ENCODE results near the gene TRIM39.
A peak's percentile ranks its signal among the peaks of the same experiment; 100 is the strongest.
"Not testable (repeated sequence)": the region's sequence is repeated elsewhere in the genome, so short reads cannot be mapped to it uniquely, and the experiment has no call there.

Gene TRIM39

DNA sequence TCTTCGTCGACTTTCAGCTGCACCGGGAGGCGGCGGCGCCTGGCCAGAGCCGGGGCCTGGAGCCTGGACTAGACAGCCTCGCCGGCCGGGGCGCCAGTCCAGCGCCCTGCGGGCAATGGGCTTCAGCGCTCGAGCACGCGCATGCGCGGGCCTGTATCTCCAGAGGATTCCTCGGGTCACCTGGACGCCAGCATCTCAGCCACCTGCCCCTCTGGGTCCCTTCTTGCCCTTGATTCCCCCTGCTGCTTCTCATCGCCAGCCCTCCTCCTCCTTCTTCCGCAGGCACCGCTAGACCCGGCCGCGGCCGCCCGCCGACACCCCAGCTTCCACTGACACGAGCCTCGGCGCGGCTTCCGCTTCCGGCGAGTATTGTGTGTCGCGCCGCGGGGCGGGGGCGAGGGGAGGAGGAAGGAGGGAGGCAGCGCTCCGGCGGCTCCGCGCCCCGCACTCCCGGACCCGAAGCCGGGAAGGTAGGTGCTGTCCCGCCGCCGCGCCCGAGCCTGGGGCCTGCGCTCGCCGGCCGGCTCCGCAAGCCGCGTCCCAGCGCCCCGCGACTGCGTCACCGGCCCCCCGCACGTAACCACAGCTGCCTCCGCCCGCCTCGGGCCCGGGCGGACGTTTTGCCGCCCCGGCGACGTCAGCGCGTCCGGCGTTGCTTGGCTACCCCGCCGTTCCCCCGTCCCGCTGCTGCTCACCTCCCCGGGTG is at the start of gene TRIM39:
TRIM39 (plus strand) TSS at position 402 of the 706 bp plus-strand sequence. CDS start 2,391 bp downstream, outside the sequence.
- Histone ChIP-seq H3K79me2 (ENCODE audit: control insufficient read depth, insufficient read depth, low read length, unreplicated experiment) (peaks cover 52% of the 10 kb centered on the region), H3K4me3 (ENCODE audit: low read depth, low read length) (peak within 1 kb of the TSS; percentile 98), H3K27me3 (ENCODE audit: insufficient read depth, low read length) (no peaks in the 10 kb centered on the region), H3K4me1 (ENCODE audit: control insufficient read depth, insufficient read depth, low read length, unreplicated experiment) (peaks cover 39% of the 10 kb centered on the region), H2AFZ (ENCODE audit: low read length, unreplicated experiment) (peak within 1 kb of the TSS; percentile 85), H3K27ac (ENCODE audit: low read depth, low read length) (peak within 1 kb of the TSS; percentile 83), H3K36me3 (ENCODE audit: insufficient read depth, low read length) (peaks cover 10% of the 10 kb centered on the region; the same call in 1 of the 2 replicates)

DNA sequence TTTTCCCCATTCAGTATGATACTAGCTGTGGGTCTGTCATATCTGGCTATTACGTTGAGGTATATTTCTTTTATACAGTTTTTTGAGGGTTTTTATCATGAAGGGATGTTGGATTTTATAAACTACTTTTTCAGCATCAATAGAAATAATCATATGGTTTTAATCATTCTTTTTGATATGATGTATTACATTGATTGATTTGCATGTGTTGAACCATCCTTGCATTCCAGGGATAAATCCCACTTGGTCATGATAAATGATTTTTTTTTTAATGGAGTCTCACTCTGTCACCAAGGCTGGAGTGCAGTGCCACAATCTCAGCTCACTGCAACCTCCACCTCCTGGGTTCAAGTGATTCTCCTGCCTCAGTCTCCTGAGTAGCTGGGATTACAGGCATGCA is 45.7 kb upstream of the TRIM39 start:
- H3K36me3 ChIP-seq (ENCODE audit: insufficient read depth, low read length); H3K27ac ChIP-seq (ENCODE audit: low read depth, low read length); H2AFZ ChIP-seq (ENCODE audit: low read length, unreplicated experiment); H3K4me3 ChIP-seq (ENCODE audit: low read depth, low read length); H3K27me3 ChIP-seq (ENCODE audit: insufficient read depth, low read length); H3K79me2 ChIP-seq (ENCODE audit: control insufficient read depth, insufficient read depth, low read length, unreplicated experiment); H3K4me1 ChIP-seq (ENCODE audit: control insufficient read depth, insufficient read depth, low read length, unreplicated experiment): not testable (repeated sequence)

DNA sequence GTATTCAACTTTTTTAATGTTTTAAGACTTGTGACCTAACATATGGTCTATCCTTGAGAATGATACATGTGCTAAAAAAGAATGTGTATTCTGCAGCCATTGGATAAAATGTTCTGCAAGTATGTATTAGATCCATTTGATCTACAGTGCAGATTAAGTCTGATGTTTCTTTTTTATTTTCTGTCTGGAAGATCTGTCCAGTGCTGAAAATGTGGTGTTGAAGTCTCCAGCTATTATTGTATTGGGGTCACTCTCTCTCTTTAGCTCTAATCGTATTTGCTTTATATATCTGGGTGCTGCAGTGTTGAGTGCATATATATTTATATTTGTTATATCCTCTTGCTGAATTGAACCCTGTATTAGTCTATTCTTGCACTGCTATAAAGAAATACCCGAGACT is 44.2 kb upstream of the TRIM39 start:
- peaks cover 3% of the 10 kb centered on the region; the same call in 1 of the 2 replicates for H3K36me3 ChIP-seq (ENCODE audit: insufficient read depth, low read length)
- no peaks in the 10 kb centered on the region for H3K4me1 ChIP-seq (ENCODE audit: control insufficient read depth, insufficient read depth, low read length, unreplicated experiment)
- H2AFZ ChIP-seq (ENCODE audit: low read length, unreplicated experiment), result no peak overlapping the region
- H3K4me3 ChIP-seq (ENCODE audit: low read depth, low read length), result no peak overlapping the region
- H3K27ac ChIP-seq (ENCODE audit: low read depth, low read length), result no peak overlapping the region
- H3K27me3 ChIP-seq (ENCODE audit: insufficient read depth, low read length), result no peaks in the 10 kb centered on the region
- no peaks in the 10 kb centered on the region for H3K79me2 ChIP-seq (ENCODE audit: control insufficient read depth, insufficient read depth, low read length, unreplicated experiment)

DNA sequence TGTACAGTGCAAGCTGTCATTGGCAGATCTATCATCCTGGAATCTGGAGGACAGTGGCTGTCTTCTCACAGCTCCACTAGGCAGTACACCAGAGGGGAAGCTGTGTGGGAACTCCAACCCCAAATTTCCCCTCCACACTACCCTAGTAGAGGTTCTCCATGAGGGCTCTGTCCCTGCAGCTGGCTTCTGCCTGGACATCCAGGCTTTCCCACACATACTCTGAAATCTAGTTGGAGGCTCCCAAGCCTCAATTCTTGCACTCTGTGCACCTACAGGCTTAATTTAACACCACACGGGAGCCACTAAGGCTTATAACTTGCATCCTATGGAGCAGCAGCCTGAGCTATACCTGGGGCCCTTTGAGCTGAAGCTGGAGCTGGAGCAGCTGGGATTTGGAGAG is 43.0 kb upstream of the TRIM39 start:
- no peak overlapping the region for H2AFZ ChIP-seq (ENCODE audit: low read length, unreplicated experiment)
- H3K4me3 ChIP-seq (ENCODE audit: low read depth, low read length), result no peak overlapping the region
- no peaks in the 10 kb centered on the region for H3K27me3 ChIP-seq (ENCODE audit: insufficient read depth, low read length)
- no peak overlapping the region for H3K27ac ChIP-seq (ENCODE audit: low read depth, low read length)
- H3K79me2 ChIP-seq (ENCODE audit: control insufficient read depth, insufficient read depth, low read length, unreplicated experiment), result no peaks in the 10 kb centered on the region
- H3K4me1 ChIP-seq (ENCODE audit: control insufficient read depth, insufficient read depth, low read length, unreplicated experiment), result no peaks in the 10 kb centered on the region
- peaks cover 5% of the 10 kb centered on the region; the same call in 1 of the 2 replicates for H3K36me3 ChIP-seq (ENCODE audit: insufficient read depth, low read length)

DNA sequence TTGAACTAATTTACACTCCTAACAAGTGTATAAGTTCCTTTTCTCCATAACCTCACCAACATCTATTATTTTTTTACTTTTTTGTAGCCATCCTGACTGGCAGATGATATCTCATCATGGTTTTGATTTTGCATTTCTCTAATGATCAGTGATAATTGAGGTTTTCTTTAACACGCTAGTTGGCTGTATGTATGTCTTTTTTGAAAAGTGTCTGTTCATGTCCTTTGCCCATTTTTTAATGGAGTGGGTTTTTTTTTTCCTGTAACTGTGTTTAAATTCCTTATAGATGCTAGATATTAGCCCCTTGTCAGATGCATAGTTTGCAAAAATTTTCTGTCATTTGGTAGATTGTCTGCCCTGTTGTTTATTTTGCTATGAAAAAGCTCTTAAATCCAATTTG is 39.6 kb upstream of the TRIM39 start:
- Histone ChIP-seq H3K27ac (ENCODE audit: low read depth, low read length) (no peak overlapping the region), H3K36me3 (ENCODE audit: insufficient read depth, low read length) (peaks cover 39% of the 10 kb centered on the region), H3K27me3 (ENCODE audit: insufficient read depth, low read length) (no peaks in the 10 kb centered on the region), H3K4me1 (ENCODE audit: control insufficient read depth, insufficient read depth, low read length, unreplicated experiment) (no peaks in the 10 kb centered on the region), H3K79me2 (ENCODE audit: control insufficient read depth, insufficient read depth, low read length, unreplicated experiment) (no peaks in the 10 kb centered on the region), H2AFZ (ENCODE audit: low read length, unreplicated experiment) (no peak overlapping the region), H3K4me3 (ENCODE audit: low read depth, low read length) (no peak overlapping the region)

DNA sequence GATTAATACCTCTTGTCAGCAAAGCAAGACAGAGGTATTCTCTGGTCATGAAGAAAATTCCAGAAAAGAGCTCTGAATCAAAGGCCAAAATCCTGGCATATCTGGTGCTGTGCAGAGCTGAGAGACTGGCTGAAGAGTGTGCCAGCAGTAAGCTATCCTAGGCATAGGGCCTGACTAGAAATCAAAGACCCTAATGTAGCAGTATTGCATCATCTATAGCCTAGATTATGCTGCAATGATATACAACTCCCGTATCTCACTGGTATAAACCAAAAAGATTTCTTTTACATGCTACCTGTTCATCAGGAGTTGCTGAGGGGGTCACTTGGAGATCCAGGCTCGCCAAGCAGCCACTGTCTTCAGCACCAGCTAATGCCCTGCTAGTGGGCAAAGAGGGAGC is 30.9 kb upstream of the TRIM39 start:
- Histone ChIP-seq H3K27ac (ENCODE audit: low read depth, low read length) (no peak overlapping the region), H2AFZ (ENCODE audit: low read length, unreplicated experiment) (no peak overlapping the region), H3K36me3 (ENCODE audit: insufficient read depth, low read length) (peaks cover 39% of the 10 kb centered on the region), H3K4me3 (ENCODE audit: low read depth, low read length) (no peak overlapping the region), H3K4me1 (ENCODE audit: control insufficient read depth, insufficient read depth, low read length, unreplicated experiment) (no peaks in the 10 kb centered on the region), H3K27me3 (ENCODE audit: insufficient read depth, low read length) (no peaks in the 10 kb centered on the region), H3K79me2 (ENCODE audit: control insufficient read depth, insufficient read depth, low read length, unreplicated experiment) (no peaks in the 10 kb centered on the region)

DNA sequence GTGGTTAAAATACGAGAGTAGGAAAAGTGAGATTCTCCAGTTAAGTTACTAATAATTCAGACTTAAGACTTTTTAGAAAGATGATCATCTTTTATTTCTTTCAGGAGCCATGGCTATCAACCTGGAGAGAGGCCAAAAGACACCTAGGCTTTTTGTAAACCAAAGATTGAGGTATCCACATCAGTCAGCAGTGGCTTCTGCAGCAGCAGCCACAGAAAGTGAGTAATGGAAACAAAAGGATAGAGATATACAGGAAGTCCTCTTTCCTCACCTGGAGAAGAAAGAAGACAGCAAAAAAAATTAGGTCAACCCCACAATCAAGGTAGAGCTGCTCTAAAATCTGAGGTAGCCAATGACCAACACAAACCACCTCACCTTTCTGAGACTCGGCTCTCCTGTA is 22.7 kb upstream of the TRIM39 start:
- Histone ChIP-seq H3K27ac (ENCODE audit: low read depth, low read length) (no peak overlapping the region), H3K4me3 (ENCODE audit: low read depth, low read length) (no peak overlapping the region), H3K36me3 (ENCODE audit: insufficient read depth, low read length) (peaks cover 20% of the 10 kb centered on the region; the same call in 1 of the 2 replicates), H3K79me2 (ENCODE audit: control insufficient read depth, insufficient read depth, low read length, unreplicated experiment) (peaks cover 27% of the 10 kb centered on the region), H3K4me1 (ENCODE audit: control insufficient read depth, insufficient read depth, low read length, unreplicated experiment) (no peaks in the 10 kb centered on the region), H3K27me3 (ENCODE audit: insufficient read depth, low read length) (no peaks in the 10 kb centered on the region), H2AFZ (ENCODE audit: low read length, unreplicated experiment) (no peak overlapping the region)

DNA sequence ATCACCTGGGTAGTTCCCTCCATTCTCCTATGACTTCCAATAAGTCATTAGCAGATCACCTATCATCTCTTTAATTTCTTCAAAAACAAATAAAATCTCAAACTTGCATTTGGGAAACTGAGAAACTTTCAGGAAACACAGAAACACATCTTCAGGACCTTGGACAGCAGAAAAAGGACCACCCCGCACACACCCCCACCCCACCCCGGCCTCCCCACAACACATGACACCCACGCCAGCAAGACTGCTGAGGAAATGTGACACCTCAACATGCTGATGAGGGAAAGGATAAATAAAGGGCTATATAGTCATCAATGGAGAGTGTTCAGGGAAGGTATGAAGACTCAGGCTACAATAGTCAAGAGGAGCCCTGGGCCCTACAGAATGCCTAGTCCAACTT is 15.6 kb upstream of the TRIM39 start:
- H3K79me2 ChIP-seq (ENCODE audit: control insufficient read depth, insufficient read depth, low read length, unreplicated experiment), result peaks cover 73% of the 10 kb centered on the region
- no peak overlapping the region for H2AFZ ChIP-seq (ENCODE audit: low read length, unreplicated experiment)
- H3K4me1 ChIP-seq (ENCODE audit: control insufficient read depth, insufficient read depth, low read length, unreplicated experiment), result no peaks in the 10 kb centered on the region
- no peak overlapping the region for H3K27ac ChIP-seq (ENCODE audit: low read depth, low read length)
- no peaks in the 10 kb centered on the region for H3K27me3 ChIP-seq (ENCODE audit: insufficient read depth, low read length)
- peaks cover 26% of the 10 kb centered on the region for H3K36me3 ChIP-seq (ENCODE audit: insufficient read depth, low read length)
- no peak overlapping the region for H3K4me3 ChIP-seq (ENCODE audit: low read depth, low read length)

DNA sequence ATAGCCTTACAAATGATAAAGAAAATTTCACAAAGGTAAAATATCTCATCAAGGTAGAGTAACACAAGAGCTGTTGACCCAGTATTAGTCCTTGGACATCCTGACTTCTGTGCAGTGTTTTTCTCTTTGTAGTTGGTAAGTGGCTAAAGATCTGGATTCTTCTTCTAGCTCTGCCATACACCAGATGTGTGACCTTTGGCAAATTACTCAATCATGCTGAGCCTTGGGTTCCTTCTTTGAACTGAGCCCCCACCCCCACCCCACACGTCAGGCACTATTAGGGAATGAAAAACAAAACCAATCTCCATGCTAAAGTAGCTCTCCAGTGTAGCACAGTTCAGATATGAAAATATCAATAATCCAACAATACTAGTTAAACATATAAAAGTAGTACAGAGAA is 15.1 kb upstream of the TRIM39 start:
- Histone ChIP-seq H3K4me3 (ENCODE audit: low read depth, low read length) (no peak overlapping the region), H3K36me3 (ENCODE audit: insufficient read depth, low read length) (peaks cover 27% of the 10 kb centered on the region), H3K79me2 (ENCODE audit: control insufficient read depth, insufficient read depth, low read length, unreplicated experiment) (peaks cover 73% of the 10 kb centered on the region)

DNA sequence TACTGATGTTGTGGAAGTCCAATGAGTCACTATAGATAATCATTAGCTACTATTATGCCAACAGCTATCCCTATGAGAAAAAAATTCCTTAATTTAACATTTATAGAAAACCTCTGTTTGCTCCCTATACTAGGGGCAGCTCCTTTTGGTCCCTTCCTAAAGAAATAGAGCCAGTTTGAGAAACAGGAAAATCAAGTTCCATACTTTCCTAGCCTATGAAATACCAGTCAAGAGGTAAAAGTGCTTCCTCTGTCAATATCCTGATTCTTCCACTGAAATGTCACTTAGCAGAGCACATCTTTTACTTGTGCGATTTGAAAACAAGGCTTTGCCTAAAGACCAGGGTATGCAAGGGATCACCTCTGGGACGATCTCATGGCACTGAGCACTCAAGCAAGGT is 14.5 kb upstream of the TRIM39 start:
- H2AFZ ChIP-seq (ENCODE audit: low read length, unreplicated experiment), result no peak overlapping the region
- H3K27me3 ChIP-seq (ENCODE audit: insufficient read depth, low read length), result no peaks in the 10 kb centered on the region
- peaks cover 24% of the 10 kb centered on the region for H3K36me3 ChIP-seq (ENCODE audit: insufficient read depth, low read length)
- peaks cover 73% of the 10 kb centered on the region for H3K79me2 ChIP-seq (ENCODE audit: control insufficient read depth, insufficient read depth, low read length, unreplicated experiment)
- no peak overlapping the region for H3K27ac ChIP-seq (ENCODE audit: low read depth, low read length)
- no peak overlapping the region for H3K4me3 ChIP-seq (ENCODE audit: low read depth, low read length)
- no peaks in the 10 kb centered on the region for H3K4me1 ChIP-seq (ENCODE audit: control insufficient read depth, insufficient read depth, low read length, unreplicated experiment)

More for the DNA sequence above, 15.1 kb upstream of the TRIM39 start:
- Histone ChIP-seq H3K27ac (ENCODE audit: low read depth, low read length) (no peak overlapping the region), H3K4me1 (ENCODE audit: control insufficient read depth, insufficient read depth, low read length, unreplicated experiment) (no peaks in the 10 kb centered on the region), H3K27me3 (ENCODE audit: insufficient read depth, low read length) (no peaks in the 10 kb centered on the region), H2AFZ (ENCODE audit: low read length, unreplicated experiment) (no peak overlapping the region)

DNA sequence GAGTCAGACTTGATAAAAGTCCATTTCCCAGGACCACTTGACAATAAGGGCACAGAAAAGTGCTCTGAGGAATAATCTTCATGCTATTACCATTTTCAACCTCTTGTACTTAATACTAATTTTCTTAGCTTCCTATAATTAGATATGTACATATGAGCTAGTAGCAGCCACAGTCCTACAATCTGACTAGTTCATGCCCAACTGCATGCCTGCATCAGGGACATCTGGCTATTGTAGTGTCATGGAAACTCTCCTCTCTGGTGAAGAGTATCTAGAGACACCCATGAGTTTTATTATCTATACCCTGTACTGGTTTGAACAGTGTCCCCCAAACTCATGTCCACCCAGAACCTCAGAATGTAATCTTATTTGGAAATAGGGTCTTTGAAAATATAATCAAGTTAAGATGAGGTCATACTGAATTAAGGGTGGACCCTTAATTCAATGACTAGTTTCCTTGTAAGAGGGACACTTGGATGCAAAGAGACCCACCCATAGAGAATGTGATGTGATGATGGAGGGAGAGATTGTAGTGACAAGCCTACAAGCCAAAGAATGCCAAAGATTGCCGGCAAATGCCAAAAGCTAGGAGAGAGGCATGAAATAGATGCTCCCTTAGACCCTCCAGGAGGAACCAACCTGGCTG is 13.9 kb upstream of the TRIM39 start:
- Histone ChIP-seq H3K4me3 (ENCODE audit: low read depth, low read length) (no peak overlapping the region), H3K27ac (ENCODE audit: low read depth, low read length) (no peak overlapping the region), H3K36me3 (ENCODE audit: insufficient read depth, low read length) (peaks cover 24% of the 10 kb centered on the region), H3K79me2 (ENCODE audit: control insufficient read depth, insufficient read depth, low read length, unreplicated experiment) (peaks cover 76% of the 10 kb centered on the region), H2AFZ (ENCODE audit: low read length, unreplicated experiment) (no peak overlapping the region), H3K4me1 (ENCODE audit: control insufficient read depth, insufficient read depth, low read length, unreplicated experiment) (no peaks in the 10 kb centered on the region), H3K27me3 (ENCODE audit: insufficient read depth, low read length) (no peaks in the 10 kb centered on the region)
